ENCODE measurements around the gene ZNF71. TPM values are rescaled to one million over a fixed set of nuclear protein-coding genes. Genes with fewer than 3 reads are reported as not detected.

Gene ZNF71
- total RNA-seq, 2 experiments from 2014 or later = 2.2 TPM

DNA sequence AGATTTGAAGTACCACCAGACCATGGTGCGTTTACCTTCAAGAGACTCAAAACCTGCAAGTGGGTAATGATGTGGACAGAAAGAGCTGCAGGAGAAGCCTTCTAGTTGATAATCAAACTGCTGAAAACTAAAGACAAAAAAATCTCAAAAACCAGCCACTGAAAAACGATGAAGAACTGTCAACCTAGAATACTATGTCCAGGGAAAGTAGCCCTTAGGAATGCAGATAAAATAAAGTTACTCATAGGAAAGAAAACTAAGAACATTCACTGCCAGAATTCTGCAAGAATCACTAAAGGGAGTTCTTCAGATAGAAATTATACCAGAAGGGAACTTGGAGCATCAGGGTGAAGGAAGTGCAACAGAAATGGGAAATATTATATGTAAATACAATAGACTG lies 22.5 kb upstream of the ZNF71 start:
- Mint-ChIP-seq H3K27me3 (no peaks in the 10 kb centered on the region), H3K27ac (no peak overlapping the region), H3K36me3 (ENCODE audit: low read depth) (peaks cover 93% of the 10 kb centered on the region), H3K4me1 (ENCODE audit: low read depth) (peaks cover 11% of the 10 kb centered on the region), H3K4me3 (no peak overlapping the region), H3K9me3 (peaks cover 18% of the 10 kb centered on the region)
- CTCF ChIA-PET = no interaction called here
- Histone ChIP-seq H3K9me3 (ENCODE audit: control insufficient read depth in 1 of 2, insufficient read depth in 1 of 2, low read length in 2 of 2) (peaks cover 5 to 87% of the 10 kb centered on the region in 2 experiments), H3K4me3 (ENCODE audit: low read length) (no peak overlapping the region), H3K4me1 (ENCODE audit: insufficient read depth, low read length) (peaks cover 8% of the 10 kb centered on the region), H3K36me3 (ENCODE audit: insufficient read depth, low read length) (peaks cover 41% of the 10 kb centered on the region), H3K27ac (ENCODE audit: low read depth in 1 of 2, low read length in 2 of 2) (no peak overlapping the region), H3K27me3 (ENCODE audit: control insufficient read depth in 1 of 2, insufficient read depth in 2 of 2, low read length in 2 of 2) (no peaks in the 10 kb centered on the region)
- DNase-seq = no peak
- TF ChIP-seq, protein P1, sequence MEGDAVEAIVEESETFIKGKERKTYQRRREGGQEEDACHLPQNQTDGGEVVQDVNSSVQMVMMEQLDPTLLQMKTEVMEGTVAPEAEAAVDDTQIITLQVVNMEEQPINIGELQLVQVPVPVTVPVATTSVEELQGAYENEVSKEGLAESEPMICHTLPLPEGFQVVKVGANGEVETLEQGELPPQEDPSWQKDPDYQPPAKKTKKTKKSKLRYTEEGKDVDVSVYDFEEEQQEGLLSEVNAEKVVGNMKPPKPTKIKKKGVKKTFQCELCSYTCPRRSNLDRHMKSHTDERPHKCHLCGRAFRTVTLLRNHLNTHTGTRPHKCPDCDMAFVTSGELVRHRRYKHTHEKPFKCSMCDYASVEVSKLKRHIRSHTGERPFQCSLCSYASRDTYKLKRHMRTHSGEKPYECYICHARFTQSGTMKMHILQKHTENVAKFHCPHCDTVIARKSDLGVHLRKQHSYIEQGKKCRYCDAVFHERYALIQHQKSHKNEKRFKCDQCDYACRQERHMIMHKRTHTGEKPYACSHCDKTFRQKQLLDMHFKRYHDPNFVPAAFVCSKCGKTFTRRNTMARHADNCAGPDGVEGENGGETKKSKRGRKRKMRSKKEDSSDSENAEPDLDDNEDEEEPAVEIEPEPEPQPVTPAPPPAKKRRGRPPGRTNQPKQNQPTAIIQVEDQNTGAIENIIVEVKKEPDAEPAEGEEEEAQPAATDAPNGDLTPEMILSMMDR (IDR thresholded peaks at IDR 0.05) = no peak
- intact Hi-C loops (cut with DNase I, micrococcal nuclease) = no loop called here
- no peak for ATAC-seq (ENCODE audit: poor library complexity)
- POLR2A ChIA-PET = no interaction called here

DNA sequence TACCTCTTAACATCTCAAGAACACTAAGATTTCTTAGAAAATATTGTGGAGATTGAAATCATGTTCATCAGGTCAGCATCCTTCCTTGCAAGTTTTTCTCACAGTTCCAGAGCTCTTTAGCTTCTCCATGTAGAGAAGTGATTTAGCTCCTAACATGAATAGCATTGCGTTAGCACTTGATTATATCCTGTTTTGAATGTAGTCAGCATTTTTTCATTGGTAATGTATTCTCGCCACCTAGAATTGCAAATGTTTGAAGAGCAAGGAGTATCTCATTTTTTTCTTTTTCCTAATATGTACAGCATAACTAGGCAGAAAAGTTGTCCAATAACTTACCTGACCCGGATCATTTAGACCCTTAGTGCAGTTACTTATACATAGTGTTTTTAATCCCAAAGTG lies 21.2 kb upstream of the ZNF71 start:
- H3K4me1 Mint-ChIP-seq (ENCODE audit: low read depth) = no peaks in the 10 kb centered on the region

DNA sequence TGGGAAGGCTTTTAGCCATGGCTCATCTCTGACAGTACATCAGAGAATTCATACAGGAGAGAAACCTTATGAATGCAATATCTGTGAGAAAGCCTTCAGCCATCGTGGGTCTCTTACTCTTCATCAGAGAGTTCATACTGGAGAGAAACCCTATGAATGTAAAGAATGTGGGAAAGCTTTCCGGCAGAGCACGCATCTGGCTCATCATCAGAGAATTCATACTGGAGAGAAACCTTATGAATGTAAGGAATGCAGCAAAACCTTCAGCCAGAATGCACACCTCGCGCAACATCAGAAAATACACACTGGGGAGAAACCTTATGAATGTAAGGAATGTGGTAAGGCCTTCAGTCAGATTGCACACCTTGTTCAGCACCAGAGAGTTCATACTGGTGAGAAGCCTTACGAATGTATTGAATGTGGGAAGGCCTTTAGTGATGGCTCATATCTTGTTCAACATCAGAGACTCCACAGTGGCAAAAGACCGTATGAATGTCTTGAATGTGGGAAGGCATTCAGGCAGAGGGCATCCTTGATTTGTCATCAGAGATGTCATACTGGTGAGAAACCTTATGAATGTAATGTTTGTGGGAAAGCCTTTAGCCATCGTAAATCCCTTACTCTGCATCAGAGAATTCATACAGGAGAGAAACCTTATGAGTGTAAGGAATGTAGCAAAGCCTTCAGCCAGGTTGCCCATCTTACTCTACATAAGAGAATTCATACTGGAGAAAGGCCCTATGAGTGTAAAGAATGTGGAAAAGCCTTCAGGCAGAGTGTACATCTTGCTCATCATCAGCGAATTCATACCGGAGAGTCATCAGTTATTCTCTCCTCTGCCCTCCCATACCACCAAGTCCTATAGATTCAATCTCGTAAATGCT lies 17.1 kb upstream of the ZNF71 start:
- ATAC-seq (ENCODE audit: poor library complexity) (no peak), DNase-seq (no peak)
- Mint-ChIP-seq H3K27ac (no peak overlapping the region), H3K9me3 (peaks cover 15% of the 10 kb centered on the region), H3K4me3 (no peak overlapping the region), H3K36me3 (ENCODE audit: low read depth) (peaks cover 82% of the 10 kb centered on the region), H3K27me3 (no peaks in the 10 kb centered on the region), H3K4me1 (ENCODE audit: low read depth) (no peaks in the 10 kb centered on the region)
- Histone ChIP-seq H3K36me3 (ENCODE audit: insufficient read depth, low read length) (peaks cover 21% of the 10 kb centered on the region), H3K27ac (ENCODE audit: low read depth in 1 of 2, low read length in 2 of 2) (no peak overlapping the region), H3K4me1 (ENCODE audit: insufficient read depth, low read length) (no peaks in the 10 kb centered on the region), H3K27me3 (ENCODE audit: control insufficient read depth in 1 of 2, insufficient read depth in 2 of 2, low read length in 2 of 2) (no peaks in the 10 kb centered on the region), H3K9me3 (ENCODE audit: control insufficient read depth in 1 of 2, insufficient read depth in 1 of 2, low read length in 2 of 2) (peaks cover 18 to 98% of the 10 kb centered on the region in 2 experiments), H3K4me3 (ENCODE audit: low read length) (no peak overlapping the region)
- ChIA-PET CTCF (no interaction called here), POLR2A (no interaction called here)
- TF ChIP-seq, protein P1 (IDR thresholded peaks at IDR 0.05) = no peak
- intact Hi-C loops (cut with DNase I, micrococcal nuclease) = no loop called here

More for the DNA sequence above, 21.2 kb upstream of the ZNF71 start:
- ATAC-seq (ENCODE audit: poor library complexity) = no peak
- peaks cover 38% of the 10 kb centered on the region for H3K36me3 ChIP-seq (ENCODE audit: insufficient read depth, low read length)
- H3K9me3 Mint-ChIP-seq = peaks cover 20% of the 10 kb centered on the region
- no peak overlapping the region for H3K27ac ChIP-seq (ENCODE audit: low read depth in 1 of 2, low read length in 2 of 2)
- CTCF ChIA-PET = no interaction called here
- H3K4me3 Mint-ChIP-seq = no peak overlapping the region
- no peaks in the 10 kb centered on the region for H3K4me1 ChIP-seq (ENCODE audit: insufficient read depth, low read length)
- POLR2A ChIA-PET = interaction anchor here (0.7 kb wide), 1 partner anchor 21 kb away, joined by 3 read pairs; the partner anchor contains the start of gene ZNF71
- DNase-seq = no peak
- H3K9me3 ChIP-seq (ENCODE audit: control insufficient read depth in 1 of 2, insufficient read depth in 1 of 2, low read length in 2 of 2) = peaks cover 9 to 96% of the 10 kb centered on the region in 2 experiments
- H3K27me3 Mint-ChIP-seq = no peaks in the 10 kb centered on the region
- intact Hi-C loops (cut with DNase I, micrococcal nuclease) = no loop called here
- H3K36me3 Mint-ChIP-seq (ENCODE audit: low read depth) = peaks cover 93% of the 10 kb centered on the region
- H3K27me3 ChIP-seq (ENCODE audit: control insufficient read depth in 1 of 2, insufficient read depth in 2 of 2, low read length in 2 of 2) = no peaks in the 10 kb centered on the region
- H3K27ac Mint-ChIP-seq = no peak overlapping the region
- TF ChIP-seq, protein P1 (IDR thresholded peaks at IDR 0.05) = no peak
- no peak overlapping the region for H3K4me3 ChIP-seq (ENCODE audit: low read length)

All from CD4-positive, alpha-beta T cell (primary cell).